Heart left ventricle (tissue), 16 donors: ENCODE results near the gene GRIP1. TPM values are rescaled to one million over a fixed set of nuclear protein-coding genes. Genes with fewer than 3 reads are reported as not detected.

Experiments used
- ATAC-seq, 4 donors: fragments of 200-7000 bp; cut with Tn5 transposase; one replicate each; pipeline ENCODE4 v1.9.1; 2020 to 2022; ENCODE audit warnings: moderate library complexity in 4 of 4, mild to moderate bottlenecking in 3 of 4, moderate number of reproducible peaks in 1 of 4
- DNase-seq, 5 donors: peaks; one replicate each; pipeline ENCODE4 v3.0.0-alpha.2; 2020
- H3K27ac ChIP-seq, 12 donors: fragments of 200-600 bp; sonication (generic) in 4 of 12; one replicate each; pipeline versions ENCODE4 v1.5.0 to v1.8.0; 2016 to 2022; ENCODE audit warnings: mild to moderate bottlenecking in 2 of 12
- H3K27me3 ChIP-seq, 9 donors: fragments of 200-600 bp; sonication (generic) in 2 of 9; one replicate each; pipeline versions ENCODE4 v1.5.1 to v1.8.0; 2016 to 2022; ENCODE audit warnings: mild to moderate bottlenecking in 3 of 9
- H3K36me3 ChIP-seq, 9 donors: fragments of 200-600 bp; sonication (generic) in 2 of 9; one replicate each; pipeline versions ENCODE4 v1.5.0 to v1.8.0; 2018 to 2022; ENCODE audit warnings: mild to moderate bottlenecking in 2 of 9
- H3K4me1 ChIP-seq, 12 donors: fragments of 200-600 bp; sonication (generic) in 4 of 12; one replicate each; pipeline versions ENCODE4 v1.5.0 to v1.8.0; 2016 to 2022; ENCODE audit warnings: mild to moderate bottlenecking in 3 of 12
- H3K4me3 ChIP-seq, 12 donors: fragments of 200-600 bp; sonication (generic) in 4 of 12; one replicate each; pipeline versions ENCODE4 v1.5.0 to v1.8.0; 2017 to 2022; ENCODE audit warnings: mild to moderate bottlenecking in 9 of 12, moderate library complexity in 4 of 12
- H3K9me3 ChIP-seq, 12 donors: fragments of 200-600 bp; sonication (generic) in 4 of 12; one replicate each; pipeline versions ENCODE4 v1.5.0 to v1.8.0; 2016 to 2022; ENCODE audit warnings: mild to moderate bottlenecking in 1 of 12
- POLR2A ChIP-seq, 2 donors: fragments of 450-650 bp; IDR thresholded peaks; one replicate each; pipeline ENCODE4 v1.6.1; 2017; ENCODE audit warnings: antibody characterized with exemption in 2 of 2, mild to moderate bottlenecking in 2 of 2, moderate library complexity in 2 of 2
- WGBS, 4 donors: extraction: QIAGEN DNeasy Blood & Tissue Kit in 2 of 4; methylation state at CpG; one replicate each; pipeline versions ENCODE4 v1.1.5 to v1.1.7; 2013 to 2018; 5-methylcytosine and 5-hydroxymethylcytosine counted together
- intact Hi-C, 10 donors: fragments of 100-400 bp; cut with DNase I; formaldehyde crosslinking; loops; one replicate each; pipeline versions ENCODE4 v1.11.1 to v1.14.2; 2022
- polyA plus RNA-seq, 2 donors: library from polyadenylated mRNA; stranded (reverse); fragments of 200-250 nt; gene quantifications; one replicate each; pipeline ENCODE4 v1.2.3, GENCODE V29; 2013
- total RNA-seq, 9 donors: library from RNA; depleted of rRNA in 2 of 9; stranded (reverse); fragments of >200 nt in 2 of 9; fragmentation: NEBNext Ultra II Directional in 3 of 9; extraction: Animal tissue kit (Norgen Biotek cat#: 25700) in 3 of 9; gene quantifications; one replicate each; pipeline versions ENCODE4 v1.1.0 to v1.2.4, GENCODE V29; 2016 to 2023
- TF ChIP-seq, protein P1 (sequence below), 12 donors: fragments of 200-600 bp; sonication (generic) in 4 of 12; IDR thresholded peaks; one replicate each; pipeline versions ENCODE4 v1.5.0 to v1.8.0; 2018 to 2022; ENCODE audit warnings: antibody characterized with exemption in 12 of 12, mild to moderate bottlenecking in 5 of 12
- donor health status: ischemic (EF 13 %, LVEDD 7.1; RV severe dilation, severe dysfunction).
- donor health status: healthy with polysubstance abuse.
- donor health status: DM: no; HTN: yes; CAD: no.
- donor health status: DM: no; HTN: no; CAD: no.
- donor health status: ischemic (EF 25% LVEDD 6.9; RV normal size, moderate dysfunction).
- donor health status: ischemic (EF 25% LVEDD 5.7; RV mildly dilated, moderate dysfunction).
- donor health status: healthy.
- donor health status: DM: yes; HTN: yes; CAD: no.
- donor health status: ischemic (EF 35%, LVEDD 5.7; RV mildly dilated, moderate dysfunction).
- donor health status: nonischemic (EF 11% LVEDD 7.7; RV severe dilation, severe dysfunction).
- donor health status: DM: yes; HTN: yes; CAD: no.
- donor health status: PGD.
- donor health status: ischemic (EF 29% LVEDD 5.4; RV normal size, mild dysfunction).
- donor health status: nonischemic (EF 23%, LVEDD 6.1; RV moderate dilation, normal function).

The GRIP1 gene
- total and polyA plus RNA-seq, 11 donors, result 0.30 to 8.4 (median 1.5) TPM

GRCh38 chr12:66323017-66323416 is 355.9 kb downstream of the GRIP1 start:
- TF ChIP-seq POLR2A (IDR thresholded peaks at IDR 0.05), result no peak
- TF ChIP-seq, protein P1, sequence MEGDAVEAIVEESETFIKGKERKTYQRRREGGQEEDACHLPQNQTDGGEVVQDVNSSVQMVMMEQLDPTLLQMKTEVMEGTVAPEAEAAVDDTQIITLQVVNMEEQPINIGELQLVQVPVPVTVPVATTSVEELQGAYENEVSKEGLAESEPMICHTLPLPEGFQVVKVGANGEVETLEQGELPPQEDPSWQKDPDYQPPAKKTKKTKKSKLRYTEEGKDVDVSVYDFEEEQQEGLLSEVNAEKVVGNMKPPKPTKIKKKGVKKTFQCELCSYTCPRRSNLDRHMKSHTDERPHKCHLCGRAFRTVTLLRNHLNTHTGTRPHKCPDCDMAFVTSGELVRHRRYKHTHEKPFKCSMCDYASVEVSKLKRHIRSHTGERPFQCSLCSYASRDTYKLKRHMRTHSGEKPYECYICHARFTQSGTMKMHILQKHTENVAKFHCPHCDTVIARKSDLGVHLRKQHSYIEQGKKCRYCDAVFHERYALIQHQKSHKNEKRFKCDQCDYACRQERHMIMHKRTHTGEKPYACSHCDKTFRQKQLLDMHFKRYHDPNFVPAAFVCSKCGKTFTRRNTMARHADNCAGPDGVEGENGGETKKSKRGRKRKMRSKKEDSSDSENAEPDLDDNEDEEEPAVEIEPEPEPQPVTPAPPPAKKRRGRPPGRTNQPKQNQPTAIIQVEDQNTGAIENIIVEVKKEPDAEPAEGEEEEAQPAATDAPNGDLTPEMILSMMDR (IDR thresholded peaks at IDR 0.05), result no peak
- Histone ChIP-seq H3K27ac (no peak overlapping the region), H3K4me3 (no peak overlapping the region), H3K27me3 (no peaks in the 10 kb centered on the region), H3K4me1 (peaks cover 0 to 9% (median 0%) of the 10 kb centered on the region in 12 donors), H3K9me3 (no peaks in the 10 kb centered on the region), H3K36me3 (peaks cover 0 to 65% (median 20%) of the 10 kb centered on the region in 9 donors)
- WGBS, 4 donors, result 91 to 100% (median 99%) methylated on average over 1 of the region's 1 CpG
- DNase-seq, result no peak
- no peak for ATAC-seq
- intact Hi-C loops, result no loop called here

DNA sequence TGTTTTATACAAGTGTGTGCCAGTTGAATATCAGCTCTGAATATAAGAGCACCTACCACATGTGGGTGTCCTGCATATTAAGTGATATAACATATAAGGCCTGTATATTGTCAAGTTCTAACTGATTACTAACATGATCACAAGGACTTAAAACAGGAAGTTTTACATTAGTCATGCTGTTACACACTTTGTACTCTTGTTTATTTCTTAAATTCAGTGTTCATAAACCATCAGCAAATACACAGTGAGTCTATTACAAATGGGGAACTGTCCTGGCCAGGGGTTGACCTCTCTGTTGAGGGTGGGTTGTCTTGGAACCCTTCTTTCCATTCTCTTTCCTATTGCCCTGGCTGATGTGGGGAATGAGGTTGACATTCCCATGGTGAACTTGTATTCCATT is 357.4 kb downstream of the GRIP1 start:
- Histone ChIP-seq H3K4me3 (no peak overlapping the region), H3K27me3 (no peaks in the 10 kb centered on the region), H3K27ac (peak overlapping the region in 1 of 12 donors; percentile 22), H3K4me1 (peaks cover 0 to 9% (median 0%) of the 10 kb centered on the region in 12 donors), H3K36me3 (peaks cover 0 to 66% (median 20%) of the 10 kb centered on the region in 9 donors), H3K9me3 (no peaks in the 10 kb centered on the region)
- TF ChIP-seq, protein P1 (IDR thresholded peaks at IDR 0.05), result no peak
- no peak for TF ChIP-seq POLR2A (IDR thresholded peaks at IDR 0.05)
- intact Hi-C loops, result no loop called here
- no peak for DNase-seq
- no peak for ATAC-seq

GRCh38 chr12:66320996-66321395 is 357.9 kb downstream of the GRIP1 start:
- Histone ChIP-seq H3K27me3 (no peaks in the 10 kb centered on the region), H3K4me1 (peaks cover 0 to 9% (median 0%) of the 10 kb centered on the region in 12 donors), H3K4me3 (no peak overlapping the region), H3K36me3 (peaks cover 0 to 64% (median 23%) of the 10 kb centered on the region in 9 donors), H3K27ac (no peak overlapping the region), H3K9me3 (no peaks in the 10 kb centered on the region)
- ATAC-seq, result no peak
- no peak for TF ChIP-seq POLR2A (IDR thresholded peaks at IDR 0.05)
- TF ChIP-seq, protein P1 (IDR thresholded peaks at IDR 0.05), result no peak
- 92 to 98% (median 96%) methylated on average over 3 of the region's 3 CpGs for WGBS, 4 donors
- DNase-seq, result no peak
- intact Hi-C loops, result no loop called here

DNA sequence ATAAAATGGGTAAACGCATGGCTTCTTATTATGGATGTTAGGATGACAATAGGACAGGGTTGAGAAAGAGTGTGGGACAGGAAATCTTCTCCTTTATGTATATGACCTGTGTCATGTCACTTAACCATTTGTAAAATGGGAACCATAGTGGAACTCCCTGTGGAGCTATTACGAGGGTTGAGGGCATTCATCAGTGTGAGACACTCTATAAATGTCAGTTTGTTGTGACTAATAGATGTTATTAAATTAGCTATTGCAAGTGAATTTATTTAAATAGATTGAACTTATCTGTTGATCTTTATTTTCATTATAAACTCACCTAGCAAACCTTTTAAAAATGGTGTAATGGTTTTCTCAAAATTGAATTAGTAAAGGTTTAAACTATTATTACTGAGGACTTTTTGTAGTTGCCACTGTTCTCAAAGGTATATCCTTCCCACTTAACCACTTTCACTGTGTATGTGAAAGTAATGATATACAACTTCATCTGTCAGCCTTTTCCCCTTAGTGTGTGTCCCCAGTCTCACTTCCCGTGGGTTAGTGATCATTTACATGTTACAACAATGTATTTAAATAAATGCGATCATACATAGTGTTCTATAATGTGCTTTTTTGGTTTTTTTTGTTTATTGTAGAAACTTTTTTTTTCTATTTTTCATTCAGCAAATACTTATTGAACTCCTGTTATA is 359.5 kb downstream of the GRIP1 start:
- intact Hi-C loops, result no loop called here
- DNase-seq (no peak), ATAC-seq (no peak)
- 68 to 91% (median 83%) methylated on average over 4 of the region's 4 CpGs for WGBS, 4 donors
- Histone ChIP-seq H3K4me1 (peaks cover 0 to 9% (median 0%) of the 10 kb centered on the region in 12 donors), H3K27ac (no peak overlapping the region), H3K27me3 (no peaks in the 10 kb centered on the region), H3K9me3 (no peaks in the 10 kb centered on the region), H3K36me3 (peaks cover 0 to 63% (median 20%) of the 10 kb centered on the region in 9 donors), H3K4me3 (no peak overlapping the region)
- TF ChIP-seq POLR2A (IDR thresholded peaks at IDR 0.05), result no peak

- no peak for DNase-seq
- Histone ChIP-seq H3K4me3 (no peak overlapping the region), H3K4me1 (peaks cover 0 to 16% (median 0%) of the 10 kb centered on the region in 12 donors), H3K27ac (no peak overlapping the region), H3K9me3 (no peaks in the 10 kb centered on the region), H3K36me3 (peaks cover 0 to 43% (median 17%) of the 10 kb centered on the region in 9 donors), H3K27me3 (no peaks in the 10 kb centered on the region)
- intact Hi-C loops, result no loop called here
- ATAC-seq, result no peak
- no peak for TF ChIP-seq POLR2A (IDR thresholded peaks at IDR 0.05)
- TF ChIP-seq, protein P1 (IDR thresholded peaks at IDR 0.05), result no peak
Observed at GRCh38 chr12:66314278-66314677, 364.6 kb downstream of the GRIP1 start.
